ENCODE data around the gene SLC12A1. TPM values are rescaled to one million over a fixed set of nuclear protein-coding genes. Genes with fewer than 3 reads are reported as not detected.

SLC12A1 gene
- total RNA-seq (2014; rRNA removed; shearing (Covaris generic)): not detected in 2 replicates

DNA sequence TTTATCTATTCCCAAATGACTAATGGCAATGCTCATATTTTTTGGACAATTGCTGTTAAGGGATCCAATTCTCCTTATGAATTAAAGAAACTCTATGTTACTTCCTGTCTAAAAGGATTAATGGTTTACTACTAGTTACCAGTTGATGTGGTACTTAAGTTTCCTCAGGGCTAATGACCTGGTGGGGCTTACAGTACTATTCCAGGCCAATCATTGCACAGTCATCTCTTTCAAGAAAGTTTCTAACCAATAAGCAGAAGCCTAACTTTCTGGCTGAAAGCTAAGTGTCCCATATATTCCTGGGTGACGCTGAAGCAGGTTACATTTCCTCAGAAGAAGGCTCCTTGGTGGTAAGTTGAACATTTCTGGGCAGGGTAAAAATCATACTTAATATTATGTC is at the start of gene SLC12A1:
Gene SLC12A1 (plus strand): TSS at position 322 of the 400 bp plus-strand sequence. CDS start 1,418 bp downstream, outside the sequence.
- DNase-seq (ENCODE audit: low read depth in 1 of 2, low spot score in 2 of 2): no peak
- Histone ChIP-seq H3K9me3 (replicated peaks) (no peaks in the 10 kb centered on the region), H3K36me3 (no peaks in the 10 kb centered on the region), H3K4me3 (no peak within 1 kb of the TSS), H3K27ac (no peak within 1 kb of the TSS), H3K4me1 (replicated peaks) (no peaks in the 10 kb centered on the region), H3K27me3 (replicated peaks) (no peaks in the 10 kb centered on the region)

- Histone ChIP-seq H3K9me3 (replicated peaks) (no peaks in the 10 kb centered on the region), H3K27me3 (replicated peaks) (no peaks in the 10 kb centered on the region), H3K4me1 (replicated peaks) (peaks cover 16% of the 10 kb centered on the region), H3K27ac (peak overlapping the region; percentile 33; the same call in 1 of the 2 replicates), H3K36me3 (no peaks in the 10 kb centered on the region), H3K4me3 (no peak overlapping the region)
- DNase-seq (ENCODE audit: low read depth in 1 of 2, low spot score in 2 of 2): no peak
These were observed 37.5 kb upstream of the SLC12A1 start for GRCh38 chr15:48168616-48169015.

DNA sequence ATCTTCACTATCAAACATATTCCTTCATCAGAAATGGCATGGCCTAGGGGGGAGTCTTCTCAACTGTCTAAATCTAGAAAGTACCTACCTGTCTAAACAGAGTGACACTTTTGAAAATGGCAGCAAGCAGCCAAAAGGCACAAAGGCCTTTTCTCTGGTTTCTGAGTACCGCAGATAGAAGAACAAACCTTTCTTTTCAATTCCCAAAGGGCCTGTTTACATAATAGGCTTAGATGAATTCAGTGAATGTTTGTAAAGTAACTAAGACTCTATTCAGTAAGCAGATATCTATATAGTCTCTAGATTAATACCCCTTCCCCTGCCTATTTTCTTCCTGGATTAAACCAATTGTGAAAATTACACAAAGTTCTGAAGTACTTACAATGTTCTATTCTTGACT is 35.1 kb upstream of the SLC12A1 start:
- Histone ChIP-seq H3K36me3 (no peaks in the 10 kb centered on the region), H3K27ac (no peak overlapping the region), H3K9me3 (replicated peaks) (no peaks in the 10 kb centered on the region), H3K27me3 (replicated peaks) (no peaks in the 10 kb centered on the region), H3K4me1 (replicated peaks) (peaks cover 16% of the 10 kb centered on the region), H3K4me3 (no peak overlapping the region)
- DNase-seq (ENCODE audit: low read depth in 1 of 2, low spot score in 2 of 2): no peak

DNA sequence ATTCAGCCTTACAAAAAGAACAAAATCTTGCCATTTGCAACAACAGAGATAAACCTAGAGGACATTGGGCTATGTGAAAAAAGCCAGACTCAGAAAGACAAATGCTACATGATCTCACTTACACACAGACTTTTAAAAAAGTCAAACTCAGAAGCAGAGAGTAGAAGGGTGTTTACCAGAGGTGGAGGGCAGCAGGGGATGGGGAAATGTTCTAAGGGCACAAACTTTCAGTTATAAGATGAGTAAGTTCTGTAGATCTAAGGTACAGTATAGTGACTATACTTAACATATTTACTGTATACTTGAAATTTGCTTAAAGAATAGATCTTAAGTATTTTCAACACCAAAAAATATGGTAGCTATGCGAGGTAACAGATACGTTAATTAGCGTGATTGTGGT is 31.0 kb upstream of the SLC12A1 start:
- no peaks in the 10 kb centered on the region for H3K36me3 ChIP-seq
- 0 out of 2 replicates have a peak, but pooled peaks cover 4% of the 10 kb centered on the region for H3K4me1 ChIP-seq (replicated peaks)
- no peak overlapping the region for H3K4me3 ChIP-seq
- H3K9me3 ChIP-seq (replicated peaks): no peaks in the 10 kb centered on the region
- H3K27me3 ChIP-seq (replicated peaks): peaks cover 7% of the 10 kb centered on the region
- no peak overlapping the region for H3K27ac ChIP-seq
- DNase-seq (ENCODE audit: low read depth in 1 of 2, low spot score in 2 of 2): no peak

DNA sequence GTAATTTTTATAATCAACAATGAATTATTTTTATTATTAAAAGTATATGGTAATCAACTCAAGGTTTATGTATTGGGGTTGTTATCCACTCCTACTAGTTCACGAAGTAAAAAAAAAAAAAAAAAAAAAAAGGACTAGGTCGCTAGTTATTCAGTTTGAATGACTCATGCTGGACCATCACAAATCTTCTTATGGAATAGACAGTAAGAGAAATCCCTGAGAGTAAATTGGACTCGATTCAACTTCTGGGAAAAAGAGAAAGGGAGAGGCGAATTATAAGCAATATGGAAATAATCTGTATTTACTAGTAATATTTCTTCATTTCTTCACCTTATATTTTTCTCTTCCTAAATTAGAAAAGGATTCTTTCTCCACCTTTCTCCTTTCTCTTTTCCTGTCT is 30.0 kb upstream of the SLC12A1 start:
- no peak overlapping the region for H3K4me3 ChIP-seq
- H3K27ac ChIP-seq: no peak overlapping the region
- DNase-seq (ENCODE audit: low read depth in 1 of 2, low spot score in 2 of 2): no peak
- H3K27me3 ChIP-seq (replicated peaks): peaks cover 7% of the 10 kb centered on the region
- H3K36me3 ChIP-seq: no peaks in the 10 kb centered on the region
- H3K4me1 ChIP-seq (replicated peaks): 0 out of 2 replicates have a peak, but pooled peaks cover 4% of the 10 kb centered on the region
- no peaks in the 10 kb centered on the region for H3K9me3 ChIP-seq (replicated peaks)

DNA sequence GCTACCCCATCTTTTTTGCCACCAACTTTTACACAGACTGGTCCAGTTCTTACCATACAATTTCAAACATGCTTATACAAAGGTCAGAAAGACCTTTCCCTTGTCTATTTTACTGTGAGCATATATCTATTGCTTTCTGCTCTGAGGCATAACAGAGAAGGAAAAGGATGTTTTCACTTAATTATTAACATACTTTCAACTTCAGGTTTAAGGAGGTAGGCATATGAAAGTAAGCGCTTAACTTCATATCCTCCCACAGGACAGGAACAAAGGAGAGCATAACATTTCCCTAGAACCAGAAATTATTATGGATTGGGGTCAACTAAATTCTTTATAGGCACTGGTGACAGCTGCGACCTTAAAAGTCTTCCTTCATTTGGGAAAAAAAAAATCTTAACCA is 29.1 kb upstream of the SLC12A1 start:
- Histone ChIP-seq H3K36me3 (no peaks in the 10 kb centered on the region), H3K9me3 (replicated peaks) (no peaks in the 10 kb centered on the region), H3K4me1 (replicated peaks) (0 out of 2 replicates have a peak, but pooled peaks cover 4% of the 10 kb centered on the region), H3K27me3 (replicated peaks) (peaks cover 7% of the 10 kb centered on the region), H3K4me3 (no peak overlapping the region), H3K27ac (no peak overlapping the region)
- DNase-seq (ENCODE audit: low read depth in 1 of 2, low spot score in 2 of 2): no peak

DNA sequence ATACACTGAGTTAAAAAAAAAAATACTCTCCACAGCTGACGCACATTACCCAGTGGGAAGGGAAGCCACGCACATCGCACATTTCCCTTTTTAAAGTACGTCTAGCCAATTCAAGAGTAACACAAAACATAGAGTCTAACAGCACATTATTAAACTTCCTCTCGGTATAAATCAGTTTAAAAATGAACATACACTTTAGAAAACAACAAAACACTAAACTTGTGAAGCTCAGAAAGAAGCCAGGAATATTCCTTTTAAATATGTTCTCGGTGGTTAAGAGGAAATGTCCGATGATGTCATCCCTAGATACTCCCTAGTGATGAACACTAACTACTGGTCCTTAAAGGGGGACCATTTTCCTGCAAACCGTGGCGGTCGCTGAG is 28.7 kb upstream of the SLC12A1 start:
- Histone ChIP-seq H3K9me3 (replicated peaks) (no peaks in the 10 kb centered on the region), H3K4me1 (replicated peaks) (0 out of 2 replicates have a peak, but pooled peaks cover 4% of the 10 kb centered on the region), H3K27me3 (replicated peaks) (peaks cover 7% of the 10 kb centered on the region), H3K36me3 (no peaks in the 10 kb centered on the region), H3K4me3 (peak overlapping the region; percentile 59), H3K27ac (no peak overlapping the region)
- no peak for DNase-seq (ENCODE audit: low read depth in 1 of 2, low spot score in 2 of 2)

DNA sequence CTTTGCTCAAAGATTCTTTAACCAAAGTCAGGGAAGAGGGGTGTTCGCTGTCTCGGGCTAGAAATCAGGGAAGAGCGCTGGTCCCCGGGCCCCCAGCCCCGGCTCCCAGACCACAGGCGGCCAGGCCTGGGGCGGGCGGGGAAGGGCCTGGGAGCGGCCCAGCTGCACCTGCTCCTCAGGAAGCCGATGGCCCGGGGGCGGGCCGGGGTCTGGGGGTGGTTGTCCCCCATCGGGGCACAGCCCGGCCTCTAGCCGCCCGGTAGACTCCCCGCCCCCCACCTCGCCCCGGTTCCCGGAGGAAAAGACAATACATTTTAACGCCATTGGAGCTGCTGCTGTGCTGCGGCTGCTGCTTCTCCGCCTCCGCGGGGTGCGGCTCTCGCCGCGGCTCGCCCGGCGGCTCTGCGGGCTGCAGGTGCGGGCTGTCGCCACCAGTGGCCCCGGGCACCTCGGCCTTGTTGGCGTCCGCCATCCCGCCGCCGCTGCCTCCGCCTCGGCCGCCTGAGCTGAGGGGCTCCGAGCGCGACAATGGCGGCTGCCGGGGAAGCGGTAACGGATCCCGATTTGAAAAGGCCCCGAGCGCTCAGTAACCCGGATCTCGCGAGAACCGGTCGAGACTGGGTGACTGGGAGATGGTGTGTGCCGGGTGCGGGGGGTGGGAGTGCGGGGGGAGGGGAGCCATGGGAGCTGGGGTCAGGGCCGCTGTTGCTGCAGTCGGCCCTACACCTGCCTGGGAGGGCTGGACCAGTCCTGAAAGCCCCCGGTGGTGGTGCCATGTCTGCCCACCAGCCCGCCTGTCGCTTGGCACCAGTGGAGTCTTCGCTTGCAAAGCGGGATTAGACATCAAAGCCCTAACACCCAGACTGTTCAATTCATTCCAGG is 28.1 kb upstream of the SLC12A1 start, which contains the start of gene MYEF2:
Gene MYEF2 (minus strand): TSS at position 530 of the 882 bp plus-strand sequence. CDS start 58 bp downstream, at position 472.
- Histone ChIP-seq H3K27me3 (replicated peaks) (peaks cover 7% of the 10 kb centered on the region), H3K27ac (peak within 1 kb of the TSS; percentile 28; the same call in 1 of the 2 replicates), H3K36me3 (no peaks in the 10 kb centered on the region), H3K4me1 (replicated peaks) (0 out of 2 replicates have a peak, but pooled peaks cover 4% of the 10 kb centered on the region), H3K9me3 (replicated peaks) (no peaks in the 10 kb centered on the region), H3K4me3 (peak within 1 kb of the TSS; percentile 59)
- DNase-seq (ENCODE audit: low read depth in 1 of 2, low spot score in 2 of 2): peak; percentile 26 to 49

GRCh38 chr15:48178648-48178931 is 27.5 kb upstream of the SLC12A1 start:
- Histone ChIP-seq H3K9me3 (replicated peaks) (no peaks in the 10 kb centered on the region), H3K27me3 (replicated peaks) (peaks cover 7% of the 10 kb centered on the region), H3K36me3 (no peaks in the 10 kb centered on the region), H3K4me1 (replicated peaks) (0 out of 2 replicates have a peak, but pooled peaks cover 4% of the 10 kb centered on the region), H3K4me3 (no peak overlapping the region; the same call in 1 of the 2 replicates), H3K27ac (no peak overlapping the region)
- no peak for DNase-seq (ENCODE audit: low read depth in 1 of 2, low spot score in 2 of 2)

GRCh38 chr15:48182749-48183148 is 23.4 kb upstream of the SLC12A1 start:
- Histone ChIP-seq H3K4me3 (no peak overlapping the region), H3K36me3 (no peaks in the 10 kb centered on the region), H3K4me1 (replicated peaks) (no peaks in the 10 kb centered on the region), H3K27me3 (replicated peaks) (peaks cover 7% of the 10 kb centered on the region), H3K27ac (no peak overlapping the region), H3K9me3 (replicated peaks) (no peaks in the 10 kb centered on the region)
- no peak for DNase-seq (ENCODE audit: low read depth in 1 of 2, low spot score in 2 of 2)

- H3K9me3 ChIP-seq (replicated peaks): 0 out of 2 replicates have a peak, but pooled peaks cover under 1% of the 10 kb centered on the region
- DNase-seq (ENCODE audit: low read depth in 1 of 2, low spot score in 2 of 2): no peak
- H3K4me3 ChIP-seq: no peak overlapping the region
- no peaks in the 10 kb centered on the region for H3K27me3 ChIP-seq (replicated peaks)
- no peak overlapping the region for H3K27ac ChIP-seq
- no peaks in the 10 kb centered on the region for H3K4me1 ChIP-seq (replicated peaks)
- H3K36me3 ChIP-seq: no peaks in the 10 kb centered on the region
These were observed 20.6 kb upstream of the SLC12A1 start for GRCh38 chr15:48185529-48185928.

GRCh38 chr15:48186271-48186670 is 19.8 kb upstream of the SLC12A1 start:
- no peaks in the 10 kb centered on the region for H3K4me1 ChIP-seq (replicated peaks)
- H3K36me3 ChIP-seq: no peaks in the 10 kb centered on the region
- 0 out of 2 replicates have a peak, but pooled peaks cover 4% of the 10 kb centered on the region for H3K9me3 ChIP-seq (replicated peaks)

DNA sequence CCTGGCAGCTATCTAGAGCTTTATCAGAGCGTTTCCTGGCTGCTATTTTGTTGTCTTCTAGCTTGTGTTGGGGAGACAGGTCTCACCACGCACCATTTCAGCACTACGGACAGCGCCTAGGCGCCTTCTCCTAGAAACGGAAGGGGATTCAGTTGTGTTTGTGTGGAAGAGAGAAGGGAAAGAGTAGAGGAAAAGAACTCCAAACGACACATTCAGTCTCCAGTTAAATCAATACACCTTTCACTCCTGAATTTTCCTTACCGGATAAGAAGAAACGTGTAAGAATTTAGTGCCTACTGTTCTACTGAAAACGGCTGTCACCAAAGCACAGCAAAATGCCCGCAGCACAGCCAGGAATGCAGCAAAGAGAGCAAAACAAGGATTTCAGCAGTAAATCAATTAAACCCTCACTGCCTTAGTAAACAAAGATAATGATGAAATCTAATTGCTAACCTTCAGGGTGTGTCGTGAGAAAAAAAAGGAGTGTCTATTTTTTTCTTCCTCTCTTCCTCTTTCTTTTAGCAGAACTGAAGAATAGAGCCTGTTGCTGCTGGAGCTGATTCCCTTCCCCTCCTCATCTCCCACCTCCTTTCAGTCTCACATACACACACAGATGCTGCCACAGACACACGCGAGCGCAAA is 15.0 kb upstream of the SLC12A1 start:
- no peaks in the 10 kb centered on the region for H3K27me3 ChIP-seq (replicated peaks)
- 0 out of 2 replicates have a peak, but pooled peaks cover 4% of the 10 kb centered on the region for H3K9me3 ChIP-seq (replicated peaks)
- no peaks in the 10 kb centered on the region for H3K4me1 ChIP-seq (replicated peaks)
- no peaks in the 10 kb centered on the region for H3K36me3 ChIP-seq
- peak; percentile 50 to 67 for DNase-seq (ENCODE audit: low read depth in 1 of 2, low spot score in 2 of 2)
- no peak overlapping the region for H3K4me3 ChIP-seq
- H3K27ac ChIP-seq: no peak overlapping the region

More at GRCh38 chr15:48186271-48186670, 19.8 kb upstream of the SLC12A1 start:
- H3K27me3 ChIP-seq (replicated peaks): no peaks in the 10 kb centered on the region
- no peak overlapping the region for H3K27ac ChIP-seq
- DNase-seq (ENCODE audit: low read depth in 1 of 2, low spot score in 2 of 2): no peak
- no peak overlapping the region for H3K4me3 ChIP-seq
